ENCODE results near the gene LPIN1.

The LPIN1 gene

GRCh38 chr2:11870584-11870983, 124.2 kb downstream of the LPIN1 start:
- no peak for DNase-seq

GRCh38 chr2:11871421-11871820, 125.0 kb downstream of the LPIN1 start:
- DNase-seq: no peak

GRCh38 chr2:11872247-11872947, 126.0 kb downstream of the LPIN1 start:
- no peak for DNase-seq

DNA sequence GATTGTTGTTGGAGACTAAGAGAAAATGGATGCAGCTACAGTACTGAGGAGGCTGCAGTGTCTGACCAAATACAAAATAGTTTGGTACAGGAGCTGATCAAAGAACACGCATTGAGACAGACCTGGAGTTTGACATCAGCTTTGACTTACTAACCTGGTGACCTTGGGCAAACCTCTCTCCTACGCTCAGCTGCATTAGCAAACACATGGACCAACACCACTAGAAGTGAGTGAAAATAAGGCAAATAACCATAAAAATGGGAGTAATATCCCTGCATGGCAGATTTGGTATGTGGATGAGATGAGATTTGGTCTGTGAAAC, 126.5 kb downstream of the LPIN1 start:
- no peak for DNase-seq

DNA sequence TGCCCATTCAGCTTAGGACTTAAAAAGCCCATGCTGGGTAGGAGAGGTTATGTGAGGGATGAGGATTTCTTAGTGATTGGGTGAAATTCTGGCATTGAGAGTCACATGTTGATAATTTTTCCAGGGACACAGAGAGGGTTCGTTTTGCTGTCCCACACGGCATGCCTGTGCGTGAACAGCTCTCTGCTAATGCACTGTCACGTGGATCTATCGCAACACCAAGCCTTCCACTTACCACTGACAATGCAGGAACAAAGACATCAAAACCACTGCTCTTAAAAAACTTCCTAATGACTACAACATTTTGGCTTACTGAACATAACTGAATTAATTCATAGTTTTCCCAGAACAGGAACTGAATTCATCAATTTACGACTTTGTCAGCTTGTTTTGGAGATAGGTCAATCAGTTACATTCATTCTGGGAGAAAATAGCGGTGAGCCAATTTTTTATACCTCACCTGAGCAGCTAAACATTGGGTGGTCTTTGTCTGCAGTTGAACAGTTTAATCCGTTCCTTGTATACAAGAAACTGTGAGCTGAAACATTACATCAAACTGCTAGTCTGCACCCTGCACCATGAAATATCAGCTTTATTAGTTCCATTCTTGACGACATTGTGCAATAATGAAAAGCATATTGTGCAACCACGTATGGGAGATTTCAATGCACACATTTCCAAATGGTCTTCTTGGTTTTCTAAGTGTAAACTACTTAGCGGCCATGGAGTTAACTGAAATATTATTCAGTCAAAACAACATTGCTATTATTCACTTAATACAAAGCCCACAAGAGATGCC, 127.1 kb downstream of the LPIN1 start:
- DNase-seq: no peak

DNA sequence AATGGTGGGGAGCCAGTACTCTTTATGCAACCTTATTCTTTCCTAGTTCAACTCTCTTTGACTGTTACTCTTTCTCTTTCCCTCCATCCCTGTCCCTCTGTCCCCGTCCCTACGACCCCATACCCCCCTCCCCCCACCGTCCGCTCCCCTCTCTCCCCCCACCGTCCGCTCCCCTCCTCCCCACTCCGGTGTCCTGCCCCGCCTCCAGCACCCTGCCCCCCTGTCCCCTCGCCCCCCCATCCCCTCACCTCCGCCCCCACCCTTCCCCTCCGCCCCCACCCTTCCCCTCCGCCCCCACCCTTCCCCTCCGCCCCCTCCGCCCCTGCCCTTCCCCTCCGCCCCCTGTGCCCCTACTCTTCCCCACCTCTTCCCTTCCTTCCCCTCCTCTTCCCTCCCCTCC, 128.4 kb downstream of the LPIN1 start:
- DNase-seq: no peak

GRCh38 chr2:11875481-11875880, 129.0 kb downstream of the LPIN1 start:
- DNase-seq: no peak

DNA sequence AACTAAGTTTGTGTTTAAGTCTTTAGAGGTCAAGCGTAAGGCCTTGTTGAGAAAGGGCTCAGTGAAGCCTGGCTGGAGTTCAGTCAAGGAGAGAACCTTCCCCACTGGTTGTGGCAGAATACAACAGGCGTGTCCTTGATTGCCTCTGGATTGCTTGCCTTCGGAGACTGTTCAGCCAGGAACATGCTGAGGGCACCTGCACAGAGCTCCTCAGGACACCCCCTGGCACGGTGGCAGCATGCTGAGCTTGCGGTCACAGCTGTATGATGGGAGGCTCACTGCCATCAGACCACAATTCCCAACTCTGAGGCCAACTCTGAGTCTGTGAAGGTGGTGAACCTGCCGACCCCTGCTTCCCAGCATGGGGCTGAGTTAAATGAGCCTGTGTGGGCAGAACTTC, 130.0 kb downstream of the LPIN1 start:
- DNase-seq: no peak

GRCh38 chr2:11876889-11877288, 130.5 kb downstream of the LPIN1 start:
- no peak for DNase-seq

Measured in CD4-positive, alpha-beta T cell treated with Interferon alpha-2 for 1 hour (primary cell).